ENCODE results near the gene NDUFS7. TPM values are rescaled to one million over a fixed set of nuclear protein-coding genes. Genes with fewer than 3 reads are reported as not detected.

Gene NDUFS7
- total RNA-seq, 2 donors from 2014 or later = 50.9 to 54.7 TPM

GRCh38 chr19:1395194-1396018 is 11.7 kb downstream of the NDUFS7 start:
- Mint-ChIP-seq H3K4me1 (peaks cover 6% of the 10 kb centered on the region), H3K27me3 (no peaks in the 10 kb centered on the region), H3K4me3 (no peak overlapping the region), H3K27ac (no peak overlapping the region), H3K36me3 (ENCODE audit: low read depth) (no peaks in the 10 kb centered on the region)
- ATAC-seq (no peak), DNase-seq (no peak)
- no peaks in the 10 kb centered on the region for H3K9me3 ChIP-seq (ENCODE audit: control insufficient read depth, low read length, poor library complexity, severe bottlenecking)

GRCh38 chr19:1396019-1396767 is 12.5 kb downstream of the NDUFS7 start:
- H3K4me3 Mint-ChIP-seq = peak overlapping the region; percentile 60
- ATAC-seq = no peak

DNA sequence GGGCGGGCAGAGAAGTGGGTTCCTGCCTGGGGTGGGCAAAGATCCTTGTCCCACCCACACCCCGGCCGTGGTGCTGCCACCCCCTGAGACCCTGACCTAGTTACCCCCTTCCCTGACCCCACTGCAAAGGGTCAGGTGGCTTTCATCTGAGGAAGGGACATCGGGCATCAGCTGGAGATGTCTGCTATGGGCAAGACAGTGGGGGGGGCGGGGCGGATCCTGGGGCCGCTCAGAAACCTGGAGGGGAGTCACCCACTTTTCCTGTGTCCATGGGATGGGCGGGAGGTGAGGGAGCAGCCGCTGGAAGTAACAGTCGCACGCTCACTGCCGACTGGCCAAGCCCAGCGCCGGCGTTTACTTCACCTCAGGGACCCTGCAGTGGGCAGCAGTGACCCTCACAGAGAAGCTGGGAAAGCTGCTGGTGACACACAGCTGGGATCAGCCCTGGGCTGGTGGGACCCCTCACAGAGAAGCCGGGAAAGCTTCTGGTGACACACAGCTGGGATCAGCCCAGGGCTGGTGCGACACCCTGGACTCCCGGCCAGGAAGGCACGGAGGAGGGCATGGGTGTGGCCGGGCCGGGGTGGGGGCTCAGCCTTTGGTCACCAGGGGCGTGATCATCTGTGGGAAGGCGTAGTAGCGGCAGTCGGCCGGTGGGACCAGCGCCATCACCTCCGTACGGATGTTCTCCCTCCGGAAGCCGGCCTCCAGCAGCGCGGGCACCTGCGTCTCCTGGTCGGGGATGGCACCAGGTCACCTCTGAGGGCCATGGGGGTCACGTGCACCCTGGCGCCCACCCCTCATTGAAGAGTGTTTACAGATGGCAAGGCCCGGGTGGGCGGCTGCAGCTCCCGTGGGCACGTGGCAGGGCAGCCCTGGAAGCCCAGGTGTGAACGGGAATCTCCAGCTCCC is 13.3 kb downstream of the NDUFS7 start:
- no peaks in the 10 kb centered on the region for H3K36me3 Mint-ChIP-seq (ENCODE audit: low read depth)
- ATAC-seq (no peak), DNase-seq (no peak)
- no peaks in the 10 kb centered on the region for H3K27me3 Mint-ChIP-seq
- H3K4me1 Mint-ChIP-seq = peaks cover 6% of the 10 kb centered on the region
- H3K4me3 Mint-ChIP-seq = no peak overlapping the region
- no peak overlapping the region for H3K27ac Mint-ChIP-seq
- no peaks in the 10 kb centered on the region for H3K9me3 ChIP-seq (ENCODE audit: control insufficient read depth, low read length, poor library complexity, severe bottlenecking)

More at GRCh38 chr19:1396019-1396767, 12.5 kb downstream of the NDUFS7 start:
- no peaks in the 10 kb centered on the region for H3K9me3 ChIP-seq (ENCODE audit: control insufficient read depth, low read length, poor library complexity, severe bottlenecking)
- Mint-ChIP-seq H3K4me1 (peaks cover 6% of the 10 kb centered on the region), H3K36me3 (ENCODE audit: low read depth) (no peaks in the 10 kb centered on the region), H3K27ac (no peak overlapping the region), H3K27me3 (no peaks in the 10 kb centered on the region)
- DNase-seq = no peak

- H3K36me3 Mint-ChIP-seq (ENCODE audit: low read depth) = no peaks in the 10 kb centered on the region
- no peak overlapping the region for H3K4me3 Mint-ChIP-seq
- ATAC-seq = no peak
- peaks cover 9% of the 10 kb centered on the region for H3K4me1 Mint-ChIP-seq
- H3K9me3 ChIP-seq (ENCODE audit: control insufficient read depth, low read length, poor library complexity, severe bottlenecking) = no peaks in the 10 kb centered on the region
- no peak for DNase-seq
- no peak overlapping the region for H3K27ac Mint-ChIP-seq
- no peaks in the 10 kb centered on the region for H3K27me3 Mint-ChIP-seq
Observed at GRCh38 chr19:1397838-1398237, 14.1 kb downstream of the NDUFS7 start.

DNA sequence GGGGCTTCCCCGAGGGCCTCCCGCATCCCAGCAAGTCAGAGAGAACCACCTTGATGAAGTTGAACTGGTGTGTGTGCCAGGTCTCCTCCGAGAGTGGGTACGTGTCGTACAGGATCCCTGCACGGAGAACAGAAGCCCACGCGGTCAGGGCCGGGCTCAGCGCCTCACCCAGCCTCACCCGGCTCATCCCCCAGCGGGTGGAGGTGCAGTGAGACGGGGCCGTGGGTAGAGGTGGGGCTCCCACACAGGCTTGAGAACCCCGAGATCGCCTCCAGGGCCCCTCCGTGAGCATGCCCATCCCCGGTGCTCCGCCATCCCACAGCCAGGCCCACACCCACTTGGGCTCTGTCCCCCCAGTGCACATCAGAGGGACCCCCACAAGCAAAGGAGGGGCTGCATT is 15.4 kb downstream of the NDUFS7 start:
- no peak for DNase-seq
- Mint-ChIP-seq H3K4me1 (peaks cover 10% of the 10 kb centered on the region), H3K4me3 (no peak overlapping the region), H3K27me3 (no peaks in the 10 kb centered on the region), H3K27ac (no peak overlapping the region), H3K36me3 (ENCODE audit: low read depth) (no peaks in the 10 kb centered on the region)
- no peaks in the 10 kb centered on the region for H3K9me3 ChIP-seq (ENCODE audit: control insufficient read depth, low read length, poor library complexity, severe bottlenecking)
- ATAC-seq = no peak

DNA sequence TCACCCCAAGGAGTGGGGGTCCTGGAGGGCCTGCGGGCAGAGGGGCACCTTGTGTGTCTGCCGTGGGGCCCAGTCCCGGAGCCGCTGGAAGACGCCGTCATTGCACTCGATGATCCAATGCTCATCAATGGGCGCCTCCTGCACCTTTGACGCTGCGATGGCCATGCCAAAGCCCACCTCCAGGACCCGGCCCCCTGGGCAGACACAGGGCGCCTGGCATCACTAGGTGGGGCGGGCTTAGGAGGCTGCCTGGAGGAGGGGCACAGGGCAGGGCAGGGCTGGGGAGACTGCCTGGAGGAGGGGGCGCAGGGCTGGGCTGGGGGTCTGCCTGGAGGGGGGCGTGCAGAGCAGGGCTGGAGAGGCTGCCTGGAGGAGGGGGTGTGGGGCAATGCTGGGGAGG is 16.0 kb downstream of the NDUFS7 start:
- ATAC-seq = no peak
- Mint-ChIP-seq H3K4me3 (no peak overlapping the region), H3K27me3 (no peaks in the 10 kb centered on the region)

GRCh38 chr19:1400281-1401137 is 16.8 kb downstream of the NDUFS7 start:
- Mint-ChIP-seq H3K27ac (no peak overlapping the region), H3K36me3 (ENCODE audit: low read depth) (no peaks in the 10 kb centered on the region), H3K27me3 (no peaks in the 10 kb centered on the region), H3K4me1 (peaks cover 10% of the 10 kb centered on the region), H3K4me3 (peak overlapping the region; percentile 82)
- ATAC-seq (peak; percentile 13), DNase-seq (no peak)
- H3K9me3 ChIP-seq (ENCODE audit: control insufficient read depth, low read length, poor library complexity, severe bottlenecking) = no peaks in the 10 kb centered on the region

More for the DNA sequence above, 16.0 kb downstream of the NDUFS7 start:
- no peaks in the 10 kb centered on the region for H3K9me3 ChIP-seq (ENCODE audit: control insufficient read depth, low read length, poor library complexity, severe bottlenecking)
- Mint-ChIP-seq H3K27ac (no peak overlapping the region), H3K36me3 (ENCODE audit: low read depth) (no peaks in the 10 kb centered on the region), H3K4me1 (peaks cover 10% of the 10 kb centered on the region)
- DNase-seq = no peak

GRCh38 chr19:1401138-1401888 is 17.6 kb downstream of the NDUFS7 start, which contains the start of gene GAMT:
Gene GAMT, minus strand, starts transcription at chr19:1401542. Its CDS starts 66 bp downstream, at chr19:1401476.
- Mint-ChIP-seq H3K27me3 (no peaks in the 10 kb centered on the region), H3K4me1 (peaks cover 9% of the 10 kb centered on the region), H3K27ac (no peak within 1 kb of the TSS), H3K4me3 (peak within 1 kb of the TSS; percentile 82), H3K36me3 (ENCODE audit: low read depth) (no peaks in the 10 kb centered on the region)
- ATAC-seq = peak; percentile 87
- DNase-seq = peak; percentile 34 to 64 (median 53)
- H3K9me3 ChIP-seq (ENCODE audit: control insufficient read depth, low read length, poor library complexity, severe bottlenecking) = no peaks in the 10 kb centered on the region

GRCh38 chr19:1401889-1402217 is 18.1 kb downstream of the NDUFS7 start:
- H3K9me3 ChIP-seq (ENCODE audit: control insufficient read depth, low read length, poor library complexity, severe bottlenecking) = no peaks in the 10 kb centered on the region
- ATAC-seq (no peak), DNase-seq (no peak)
- H3K4me3 Mint-ChIP-seq = peak overlapping the region; percentile 69
- no peaks in the 10 kb centered on the region for H3K27me3 Mint-ChIP-seq
- H3K27ac Mint-ChIP-seq = no peak overlapping the region
- H3K4me1 Mint-ChIP-seq = peaks cover 9% of the 10 kb centered on the region
- no peaks in the 10 kb centered on the region for H3K36me3 Mint-ChIP-seq (ENCODE audit: low read depth)

- Mint-ChIP-seq H3K27me3 (no peaks in the 10 kb centered on the region), H3K36me3 (ENCODE audit: low read depth) (no peaks in the 10 kb centered on the region), H3K27ac (no peak overlapping the region), H3K4me3 (peak overlapping the region; percentile 82), H3K4me1 (peaks cover 9% of the 10 kb centered on the region)
- DNase-seq = no peak
- H3K9me3 ChIP-seq (ENCODE audit: control insufficient read depth, low read length, poor library complexity, severe bottlenecking) = no peaks in the 10 kb centered on the region
- no peak for ATAC-seq
Observed at GRCh38 chr19:1402411-1403070, 18.8 kb downstream of the NDUFS7 start.

GRCh38 chr19:1406774-1407527 is 23.2 kb downstream of the NDUFS7 start:
- no peaks in the 10 kb centered on the region for H3K27me3 Mint-ChIP-seq
- ATAC-seq = peak; percentile 86
- peak overlapping the region; percentile 84 for H3K4me3 Mint-ChIP-seq
- H3K36me3 Mint-ChIP-seq (ENCODE audit: low read depth) = peaks cover 2% of the 10 kb centered on the region
- peak; percentile 99 for DNase-seq
- H3K27ac Mint-ChIP-seq = no peak overlapping the region
- H3K4me1 Mint-ChIP-seq = peaks cover 34% of the 10 kb centered on the region
- no peaks in the 10 kb centered on the region for H3K9me3 ChIP-seq (ENCODE audit: control insufficient read depth, low read length, poor library complexity, severe bottlenecking)

Data from T-helper 17 cell (primary cell).